ENCODE results near the gene LRRC47. TPM values are rescaled to one million over a fixed set of nuclear protein-coding genes. Genes with fewer than 3 reads are reported as not detected.

Gene LRRC47
- total and polyA plus RNA-seq, 9 donors = 26.7 to 60.7 (median 47.6) TPM

- no peaks in the 10 kb centered on the region for H3K36me3 ChIP-seq
- no peak for DNase-seq
- intact Hi-C loops (cut with DNase I) = no loop called here
Measured at GRCh38 chr1:3824650-3825049, 28.4 kb upstream of the LRRC47 start.

GRCh38 chr1:3822421-3822820 is 26.1 kb upstream of the LRRC47 start:
- Histone ChIP-seq H3K4me1 (ENCODE audit: insufficient read depth) (no peaks in the 10 kb centered on the region), H3K36me3 (no peaks in the 10 kb centered on the region), H3K27ac (no peak overlapping the region), H3K9me3 (no peaks in the 10 kb centered on the region), H3K4me3 (no peak overlapping the region), H3K27me3 (no peaks in the 10 kb centered on the region)
- 82 to 86% (median 86%) methylated on average over 16 of the region's 16 CpGs for WGBS, 3 donors
- no peak for DNase-seq
- TF ChIP-seq POLR2A (IDR thresholded peaks at IDR 0.05) = no peak
- intact Hi-C loops (cut with DNase I) = no loop called here

More at GRCh38 chr1:3824650-3825049, 28.4 kb upstream of the LRRC47 start:
- no peaks in the 10 kb centered on the region for H3K9me3 ChIP-seq
- H3K27me3 ChIP-seq = no peaks in the 10 kb centered on the region
- WGBS, 3 donors = 77 to 80% (median 79%) methylated on average over 4 to 8 of the region's 8 CpGs
- no peaks in the 10 kb centered on the region for H3K4me1 ChIP-seq (ENCODE audit: insufficient read depth)
- H3K27ac ChIP-seq = no peak overlapping the region
- TF ChIP-seq CTCF (IDR thresholded peaks at IDR 0.05) (no peak), EP300 (IDR thresholded peaks at IDR 0.05) (no peak), POLR2A (IDR thresholded peaks at IDR 0.05) (no peak)
- H3K4me3 ChIP-seq = no peak overlapping the region

GRCh38 chr1:3821908-3822307 is 25.6 kb upstream of the LRRC47 start:
- H3K4me3 ChIP-seq = no peak overlapping the region
- H3K27me3 ChIP-seq = no peaks in the 10 kb centered on the region
- H3K27ac ChIP-seq = no peak overlapping the region
- TF ChIP-seq EP300 (IDR thresholded peaks at IDR 0.05) (no peak), POLR2A (IDR thresholded peaks at IDR 0.05) (no peak), CTCF (IDR thresholded peaks at IDR 0.05) (no peak)
- no peaks in the 10 kb centered on the region for H3K4me1 ChIP-seq (ENCODE audit: insufficient read depth)
- WGBS, 3 donors = 87 to 88% (median 87%) methylated on average over 15 of the region's 15 CpGs
- H3K36me3 ChIP-seq = no peaks in the 10 kb centered on the region
- H3K9me3 ChIP-seq = no peaks in the 10 kb centered on the region
- intact Hi-C loops (cut with DNase I) = no loop called here
- no peak for DNase-seq

- Histone ChIP-seq H3K9me3 (no peaks in the 10 kb centered on the region), H3K4me1 (ENCODE audit: insufficient read depth) (no peaks in the 10 kb centered on the region), H3K4me3 (no peak overlapping the region), H3K36me3 (no peaks in the 10 kb centered on the region), H3K27me3 (no peaks in the 10 kb centered on the region), H3K27ac (no peak overlapping the region)
- DNase-seq = no peak
- WGBS, 3 donors = 76 to 88% (median 82%) methylated on average over 13 of the region's 13 CpGs
- intact Hi-C loops (cut with DNase I) = no loop called here
- no peak for TF ChIP-seq CTCF (IDR thresholded peaks at IDR 0.05)
- no peak for TF ChIP-seq POLR2A (IDR thresholded peaks at IDR 0.05)
- TF ChIP-seq EP300 (IDR thresholded peaks at IDR 0.05) = no peak
Measured at GRCh38 chr1:3821447-3821846, 25.1 kb upstream of the LRRC47 start.

GRCh38 chr1:3821004-3821403 is 24.7 kb upstream of the LRRC47 start:
- Histone ChIP-seq H3K36me3 (no peaks in the 10 kb centered on the region), H3K27ac (no peak overlapping the region), H3K9me3 (no peaks in the 10 kb centered on the region), H3K4me1 (ENCODE audit: insufficient read depth) (no peaks in the 10 kb centered on the region), H3K27me3 (no peaks in the 10 kb centered on the region), H3K4me3 (no peak overlapping the region)
- no peak for TF ChIP-seq EP300 (IDR thresholded peaks at IDR 0.05)
- no peak for TF ChIP-seq POLR2A (IDR thresholded peaks at IDR 0.05)
- TF ChIP-seq CTCF (IDR thresholded peaks at IDR 0.05) = no peak
- WGBS, 3 donors = 80 to 82% (median 81%) methylated on average over 6 of the region's 6 CpGs
- no peak for DNase-seq
- intact Hi-C loops (cut with DNase I) = no loop called here
